ENCODE results near the gene PHIP.

Gene PHIP

DNA sequence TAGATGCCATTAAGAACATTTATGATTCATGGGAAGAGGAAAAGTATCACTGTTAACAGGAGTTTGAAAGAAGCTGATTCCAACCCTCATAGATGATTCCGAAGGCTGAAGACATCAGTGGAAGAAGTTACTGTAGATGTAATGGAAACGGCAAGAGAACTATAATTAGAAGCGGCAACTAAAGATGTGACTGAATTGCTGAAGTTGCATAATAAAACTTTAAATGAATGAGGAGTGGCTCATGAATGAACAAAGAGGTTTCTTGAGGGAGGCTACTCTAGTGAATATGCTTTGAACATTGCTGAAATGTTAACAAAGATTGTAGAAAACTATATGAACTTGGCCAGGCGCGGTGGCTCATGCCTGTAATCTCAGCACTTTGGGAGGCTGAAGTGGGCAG, 84.1 kb downstream of the PHIP start:
- no peak for TF ChIP-seq SIN3A (IDR thresholded peaks at IDR 0.05; ENCODE audit: borderline replicate concordance, insufficient read depth, low read length)
- TF ChIP-seq POLR2AphosphoS5 (IDR thresholded peaks at IDR 0.05; ENCODE audit: low read depth, low read length) = no peak
- no peak for TF ChIP-seq FOXP2 (optimal IDR thresholded peaks at IDR 0.05; ENCODE audit: borderline replicate concordance, extremely low read depth, extremely low read length, insufficient read depth)
- no peak for TF ChIP-seq TAF1 (IDR thresholded peaks at IDR 0.05; ENCODE audit: borderline replicate concordance, insufficient read depth, low read length)
- TF ChIP-seq, protein P1, sequence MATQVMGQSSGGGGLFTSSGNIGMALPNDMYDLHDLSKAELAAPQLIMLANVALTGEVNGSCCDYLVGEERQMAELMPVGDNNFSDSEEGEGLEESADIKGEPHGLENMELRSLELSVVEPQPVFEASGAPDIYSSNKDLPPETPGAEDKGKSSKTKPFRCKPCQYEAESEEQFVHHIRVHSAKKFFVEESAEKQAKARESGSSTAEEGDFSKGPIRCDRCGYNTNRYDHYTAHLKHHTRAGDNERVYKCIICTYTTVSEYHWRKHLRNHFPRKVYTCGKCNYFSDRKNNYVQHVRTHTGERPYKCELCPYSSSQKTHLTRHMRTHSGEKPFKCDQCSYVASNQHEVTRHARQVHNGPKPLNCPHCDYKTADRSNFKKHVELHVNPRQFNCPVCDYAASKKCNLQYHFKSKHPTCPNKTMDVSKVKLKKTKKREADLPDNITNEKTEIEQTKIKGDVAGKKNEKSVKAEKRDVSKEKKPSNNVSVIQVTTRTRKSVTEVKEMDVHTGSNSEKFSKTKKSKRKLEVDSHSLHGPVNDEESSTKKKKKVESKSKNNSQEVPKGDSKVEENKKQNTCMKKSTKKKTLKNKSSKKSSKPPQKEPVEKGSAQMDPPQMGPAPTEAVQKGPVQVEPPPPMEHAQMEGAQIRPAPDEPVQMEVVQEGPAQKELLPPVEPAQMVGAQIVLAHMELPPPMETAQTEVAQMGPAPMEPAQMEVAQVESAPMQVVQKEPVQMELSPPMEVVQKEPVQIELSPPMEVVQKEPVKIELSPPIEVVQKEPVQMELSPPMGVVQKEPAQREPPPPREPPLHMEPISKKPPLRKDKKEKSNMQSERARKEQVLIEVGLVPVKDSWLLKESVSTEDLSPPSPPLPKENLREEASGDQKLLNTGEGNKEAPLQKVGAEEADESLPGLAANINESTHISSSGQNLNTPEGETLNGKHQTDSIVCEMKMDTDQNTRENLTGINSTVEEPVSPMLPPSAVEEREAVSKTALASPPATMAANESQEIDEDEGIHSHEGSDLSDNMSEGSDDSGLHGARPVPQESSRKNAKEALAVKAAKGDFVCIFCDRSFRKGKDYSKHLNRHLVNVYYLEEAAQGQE (IDR thresholded peaks at IDR 0.05; ENCODE audit: insufficient read depth in 1 of 2, low read depth in 2 of 2, low read length in 2 of 2) = no peak

DNA sequence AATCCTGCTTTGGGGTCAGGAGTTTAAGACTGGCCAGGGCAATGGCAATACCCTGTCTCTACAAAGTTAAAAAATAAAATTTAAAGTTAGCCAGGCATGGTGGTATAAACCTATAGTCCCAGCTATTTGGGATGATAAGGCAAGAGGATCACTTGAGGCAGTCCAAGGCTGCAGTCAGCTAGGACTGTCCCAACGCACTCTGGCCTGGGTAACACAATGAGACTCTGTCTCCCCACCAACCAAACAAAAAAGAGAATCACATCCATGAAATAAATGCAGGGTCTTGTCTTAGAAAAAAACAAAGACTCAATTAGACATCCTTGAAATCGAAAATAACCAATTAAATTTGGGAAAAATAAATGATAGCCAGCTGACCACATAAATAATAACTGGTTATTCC, 88.9 kb downstream of the PHIP start:
- TF ChIP-seq TAF1 (IDR thresholded peaks at IDR 0.05; ENCODE audit: borderline replicate concordance, insufficient read depth, low read length) (no peak), POLR2AphosphoS5 (IDR thresholded peaks at IDR 0.05; ENCODE audit: low read depth, low read length) (no peak), FOXP2 (optimal IDR thresholded peaks at IDR 0.05; ENCODE audit: borderline replicate concordance, extremely low read depth, extremely low read length, insufficient read depth) (no peak), SIN3A (IDR thresholded peaks at IDR 0.05; ENCODE audit: borderline replicate concordance, insufficient read depth, low read length) (no peak)
- TF ChIP-seq, protein P1 (IDR thresholded peaks at IDR 0.05; ENCODE audit: insufficient read depth in 1 of 2, low read depth in 2 of 2, low read length in 2 of 2) = no peak

DNA sequence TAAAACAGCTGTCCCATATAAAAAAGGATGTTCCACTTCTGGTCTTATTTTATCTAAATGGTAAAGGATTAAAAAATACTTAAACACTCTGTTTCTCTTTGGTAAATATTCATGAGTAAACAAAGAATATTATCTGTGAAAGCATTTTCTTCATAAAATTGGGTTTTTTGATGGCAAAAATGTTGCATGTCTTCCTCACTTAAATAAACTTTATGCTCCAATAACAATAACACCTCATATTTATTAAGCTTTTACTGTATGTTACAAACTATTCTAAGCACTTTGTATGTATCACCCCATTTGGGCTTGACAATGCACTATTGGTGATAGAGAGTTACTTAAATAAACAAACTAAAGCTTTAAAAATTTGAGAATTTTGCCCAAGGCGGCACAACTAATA, 91.9 kb downstream of the PHIP start:
- no peak for TF ChIP-seq TAF1 (IDR thresholded peaks at IDR 0.05; ENCODE audit: borderline replicate concordance, insufficient read depth, low read length)
- TF ChIP-seq SIN3A (IDR thresholded peaks at IDR 0.05; ENCODE audit: borderline replicate concordance, insufficient read depth, low read length) = no peak
- no peak for TF ChIP-seq POLR2AphosphoS5 (IDR thresholded peaks at IDR 0.05; ENCODE audit: low read depth, low read length)
- TF ChIP-seq FOXP2 (optimal IDR thresholded peaks at IDR 0.05; ENCODE audit: borderline replicate concordance, extremely low read depth, extremely low read length, insufficient read depth) = no peak

DNA sequence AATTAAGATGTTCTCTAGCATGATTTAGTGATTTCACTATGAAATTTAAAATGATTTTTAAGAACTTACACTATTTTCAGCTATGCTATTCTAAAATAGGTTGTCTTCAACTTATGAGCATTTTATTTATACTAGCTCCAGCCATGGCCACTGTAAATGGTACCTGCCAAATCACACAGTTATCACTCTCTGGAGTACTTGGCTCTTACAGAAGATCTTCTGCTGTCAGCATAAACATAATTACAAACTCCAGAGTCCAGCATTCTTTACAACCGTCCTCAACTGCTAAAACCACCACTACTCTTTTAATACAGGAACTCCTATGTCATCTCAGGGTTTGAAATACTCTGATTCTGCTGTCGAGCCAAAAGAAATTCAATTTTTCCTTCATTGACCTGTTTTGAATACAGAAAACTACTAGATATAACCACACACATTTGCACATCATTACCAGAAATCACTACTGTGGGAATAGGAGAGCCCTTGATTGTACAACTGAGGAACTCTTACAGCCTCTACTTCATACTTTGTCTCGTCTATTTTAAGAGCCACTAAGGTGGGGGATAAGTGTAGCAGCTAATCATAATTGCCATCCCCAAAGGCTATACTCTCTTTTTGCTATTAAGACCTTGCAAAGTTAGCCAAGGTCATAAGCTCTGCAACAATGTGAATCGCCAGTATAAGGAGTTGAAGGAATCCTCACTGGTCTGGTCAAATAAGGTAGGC, 93.7 kb downstream of the PHIP start:
- TF ChIP-seq TAF1 (IDR thresholded peaks at IDR 0.05; ENCODE audit: borderline replicate concordance, insufficient read depth, low read length) (no peak), FOXP2 (optimal IDR thresholded peaks at IDR 0.05; ENCODE audit: borderline replicate concordance, extremely low read depth, extremely low read length, insufficient read depth) (no peak), POLR2AphosphoS5 (IDR thresholded peaks at IDR 0.05; ENCODE audit: low read depth, low read length) (no peak)
- TF ChIP-seq, protein P1 (IDR thresholded peaks at IDR 0.05; ENCODE audit: insufficient read depth in 1 of 2, low read depth in 2 of 2, low read length in 2 of 2) = no peak

DNA sequence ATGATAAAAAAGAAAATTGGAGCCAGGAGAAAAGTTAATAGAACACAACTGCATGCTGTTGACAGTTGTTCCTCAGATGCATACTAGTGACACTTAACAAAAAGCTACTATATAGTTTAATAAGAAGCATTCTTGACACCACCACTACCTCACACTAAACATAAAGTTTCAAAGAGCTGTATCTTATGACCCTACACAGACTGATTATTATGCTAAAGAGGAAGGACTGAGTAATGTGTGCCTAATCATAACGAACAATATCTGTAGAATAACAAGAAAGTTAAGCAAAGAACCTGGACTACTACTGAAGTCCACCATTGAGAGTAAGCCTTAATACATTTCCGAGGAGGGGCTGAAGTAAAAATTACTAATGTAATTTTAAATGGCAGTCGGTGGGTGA, 110.9 kb downstream of the PHIP start:
- TF ChIP-seq FOXP2 (optimal IDR thresholded peaks at IDR 0.05; ENCODE audit: borderline replicate concordance, extremely low read depth, extremely low read length, insufficient read depth) = no peak
- TF ChIP-seq TAF1 (IDR thresholded peaks at IDR 0.05; ENCODE audit: borderline replicate concordance, insufficient read depth, low read length) = no peak
- no peak for TF ChIP-seq SIN3A (IDR thresholded peaks at IDR 0.05; ENCODE audit: borderline replicate concordance, insufficient read depth, low read length)
- TF ChIP-seq, protein P1 (IDR thresholded peaks at IDR 0.05; ENCODE audit: insufficient read depth in 1 of 2, low read depth in 2 of 2, low read length in 2 of 2) = no peak
- no peak for TF ChIP-seq POLR2AphosphoS5 (IDR thresholded peaks at IDR 0.05; ENCODE audit: low read depth, low read length)

All from PFSK-1 (cell line).